ENCODE results near the gene CES2.

DNA sequence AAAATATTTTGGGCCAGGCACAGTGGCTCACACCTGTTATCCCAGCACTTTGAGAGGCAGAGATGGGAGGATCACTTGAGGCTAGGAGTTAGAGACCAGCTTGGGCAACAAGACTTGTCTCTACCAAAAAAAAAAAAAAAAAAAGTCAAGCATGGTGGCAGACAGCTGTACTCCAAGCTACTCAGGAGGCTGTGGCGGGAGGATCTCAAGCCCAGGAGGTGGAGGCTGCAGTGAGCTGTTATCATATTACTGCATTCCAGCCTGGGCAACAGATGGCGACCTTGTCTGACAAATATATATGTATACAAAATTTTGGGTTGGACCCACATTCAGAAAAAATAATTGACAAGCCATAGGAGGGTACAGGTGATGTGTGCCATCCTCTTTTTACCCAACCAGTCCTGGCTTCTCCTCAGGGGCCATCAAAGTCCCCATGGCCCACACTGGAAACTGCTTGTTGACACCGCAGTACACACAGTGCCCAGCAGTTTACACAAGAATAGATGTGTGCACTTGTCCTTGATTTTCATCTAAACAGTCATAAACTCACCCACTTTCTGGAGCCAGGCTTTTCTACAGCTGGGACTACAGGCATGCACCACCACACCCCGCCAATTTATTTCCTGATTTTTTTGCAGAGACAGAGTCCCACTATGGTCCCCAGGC, 1.7 kb downstream of the CES2 start:
- TF ChIP-seq, protein P1, sequence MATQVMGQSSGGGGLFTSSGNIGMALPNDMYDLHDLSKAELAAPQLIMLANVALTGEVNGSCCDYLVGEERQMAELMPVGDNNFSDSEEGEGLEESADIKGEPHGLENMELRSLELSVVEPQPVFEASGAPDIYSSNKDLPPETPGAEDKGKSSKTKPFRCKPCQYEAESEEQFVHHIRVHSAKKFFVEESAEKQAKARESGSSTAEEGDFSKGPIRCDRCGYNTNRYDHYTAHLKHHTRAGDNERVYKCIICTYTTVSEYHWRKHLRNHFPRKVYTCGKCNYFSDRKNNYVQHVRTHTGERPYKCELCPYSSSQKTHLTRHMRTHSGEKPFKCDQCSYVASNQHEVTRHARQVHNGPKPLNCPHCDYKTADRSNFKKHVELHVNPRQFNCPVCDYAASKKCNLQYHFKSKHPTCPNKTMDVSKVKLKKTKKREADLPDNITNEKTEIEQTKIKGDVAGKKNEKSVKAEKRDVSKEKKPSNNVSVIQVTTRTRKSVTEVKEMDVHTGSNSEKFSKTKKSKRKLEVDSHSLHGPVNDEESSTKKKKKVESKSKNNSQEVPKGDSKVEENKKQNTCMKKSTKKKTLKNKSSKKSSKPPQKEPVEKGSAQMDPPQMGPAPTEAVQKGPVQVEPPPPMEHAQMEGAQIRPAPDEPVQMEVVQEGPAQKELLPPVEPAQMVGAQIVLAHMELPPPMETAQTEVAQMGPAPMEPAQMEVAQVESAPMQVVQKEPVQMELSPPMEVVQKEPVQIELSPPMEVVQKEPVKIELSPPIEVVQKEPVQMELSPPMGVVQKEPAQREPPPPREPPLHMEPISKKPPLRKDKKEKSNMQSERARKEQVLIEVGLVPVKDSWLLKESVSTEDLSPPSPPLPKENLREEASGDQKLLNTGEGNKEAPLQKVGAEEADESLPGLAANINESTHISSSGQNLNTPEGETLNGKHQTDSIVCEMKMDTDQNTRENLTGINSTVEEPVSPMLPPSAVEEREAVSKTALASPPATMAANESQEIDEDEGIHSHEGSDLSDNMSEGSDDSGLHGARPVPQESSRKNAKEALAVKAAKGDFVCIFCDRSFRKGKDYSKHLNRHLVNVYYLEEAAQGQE (IDR thresholded peaks at IDR 0.05; ENCODE audit: low read depth), result no peak
- TF ChIP-seq, protein P2, sequence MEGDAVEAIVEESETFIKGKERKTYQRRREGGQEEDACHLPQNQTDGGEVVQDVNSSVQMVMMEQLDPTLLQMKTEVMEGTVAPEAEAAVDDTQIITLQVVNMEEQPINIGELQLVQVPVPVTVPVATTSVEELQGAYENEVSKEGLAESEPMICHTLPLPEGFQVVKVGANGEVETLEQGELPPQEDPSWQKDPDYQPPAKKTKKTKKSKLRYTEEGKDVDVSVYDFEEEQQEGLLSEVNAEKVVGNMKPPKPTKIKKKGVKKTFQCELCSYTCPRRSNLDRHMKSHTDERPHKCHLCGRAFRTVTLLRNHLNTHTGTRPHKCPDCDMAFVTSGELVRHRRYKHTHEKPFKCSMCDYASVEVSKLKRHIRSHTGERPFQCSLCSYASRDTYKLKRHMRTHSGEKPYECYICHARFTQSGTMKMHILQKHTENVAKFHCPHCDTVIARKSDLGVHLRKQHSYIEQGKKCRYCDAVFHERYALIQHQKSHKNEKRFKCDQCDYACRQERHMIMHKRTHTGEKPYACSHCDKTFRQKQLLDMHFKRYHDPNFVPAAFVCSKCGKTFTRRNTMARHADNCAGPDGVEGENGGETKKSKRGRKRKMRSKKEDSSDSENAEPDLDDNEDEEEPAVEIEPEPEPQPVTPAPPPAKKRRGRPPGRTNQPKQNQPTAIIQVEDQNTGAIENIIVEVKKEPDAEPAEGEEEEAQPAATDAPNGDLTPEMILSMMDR (IDR thresholded peaks at IDR 0.05 in 2 of 3, conservative IDR thresholded peaks at IDR 0.05 in 1 of 3; ENCODE audit: borderline replicate concordance in 1 of 3, insufficient read depth in 1 of 3, low read depth in 2 of 3, low read length in 2 of 3), result no peak
- TF ChIP-seq YY1 (IDR thresholded peaks at IDR 0.05; ENCODE audit: extremely low read depth, insufficient replicate concordance, low read depth, low read length), result no peak
- no peak for TF ChIP-seq ZNF274 (IDR thresholded peaks at IDR 0.05; ENCODE audit: low read depth, low read length)
- no peak for TF ChIP-seq JUND (IDR thresholded peaks at IDR 0.05)
- no peak for TF ChIP-seq EZH2phosphoT487 (IDR thresholded peaks at IDR 0.05; ENCODE audit: borderline replicate concordance)
- no peak for TF ChIP-seq TCF7L2 (IDR thresholded peaks at IDR 0.05; ENCODE audit: borderline replicate concordance, extremely low read depth, insufficient read depth, insufficient read length)
- TF ChIP-seq POLR2AphosphoS5 (IDR thresholded peaks at IDR 0.05; ENCODE audit: low read depth, low read length), result no peak
- TF ChIP-seq, protein P3, sequence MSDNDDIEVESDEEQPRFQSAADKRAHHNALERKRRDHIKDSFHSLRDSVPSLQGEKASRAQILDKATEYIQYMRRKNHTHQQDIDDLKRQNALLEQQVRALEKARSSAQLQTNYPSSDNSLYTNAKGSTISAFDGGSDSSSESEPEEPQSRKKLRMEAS (IDR thresholded peaks at IDR 0.05), result no peak

Data from HCT116 (cell line).